Activated B cell treated with CpG ODN at 0.5 μM for 24 hours (primary cell): ENCODE data around the gene AP2A2. TPM values are rescaled to one million over a fixed set of nuclear protein-coding genes. Genes with fewer than 3 reads are reported as not detected.

Source experiments
- ATAC-seq: fragments of 200-7000 bp; cut with Tn5 transposase; one replicate; pipeline ENCODE4 v1.10.0; 2021; ENCODE audit warnings: low read depth, mild to moderate bottlenecking, moderate library complexity
- CTCF ChIA-PET: fragments of 350-600 bp; sonication (Branson Sonifier 250); formaldehyde crosslinking; loops from one replicate; lab custom pipeline; 2021; ENCODE audit warnings: antibody characterized with exemption; lab: Charles Lee
- POLR2A ChIA-PET: fragments of 350-600 bp; sonication (Branson Sonifier 250); formaldehyde crosslinking; loops from one replicate; lab custom pipeline; 2021; ENCODE audit warnings: antibody characterized with exemption; lab: Charles Lee
- DNase-seq: peaks from one replicate; pipeline ENCODE4 v3.0.0; 2022
- H3K27ac Mint-ChIP-seq: one replicate; pipeline ENCODE4 v1.8.0; 2020; ENCODE audit warnings: mixed read lengths
- H3K27me3 Mint-ChIP-seq: one replicate; pipeline ENCODE4 v1.8.0; 2021; ENCODE audit warnings: mixed read lengths
- H3K36me3 Mint-ChIP-seq: one replicate; pipeline ENCODE4 v1.8.0; 2021; ENCODE audit warnings: low read depth, mixed read lengths
- H3K4me1 Mint-ChIP-seq: one replicate; pipeline ENCODE4 v1.8.0; 2021; ENCODE audit warnings: mixed read lengths
- H3K4me3 Mint-ChIP-seq: one replicate; pipeline ENCODE4 v1.8.0; 2020; ENCODE audit warnings: mild to moderate bottlenecking, mixed read lengths
- H3K9me3 Mint-ChIP-seq: one replicate; pipeline ENCODE4 v1.8.0; 2020; ENCODE audit warnings: mixed read lengths
- intact Hi-C: fragments of 100-400 bp; cut with micrococcal nuclease; formaldehyde crosslinking; loops from one replicate; pipeline ENCODE4 v1.15.1; 2024
- total RNA-seq: library from RNA; stranded (reverse); gene quantifications from 2 replicates; pipeline ENCODE4 v1.2.3, GENCODE V29; 2022
- TF ChIP-seq, protein P1 (sequence below): fragments of 200-600 bp; IDR thresholded peaks from one replicate; pipeline ENCODE4 v1.8.0; 2022; ENCODE audit warnings: antibody characterized with exemption, mild to moderate bottlenecking

The AP2A2 gene
- 49.6 and 54.3 TPM in 2 replicates for total RNA-seq

DNA sequence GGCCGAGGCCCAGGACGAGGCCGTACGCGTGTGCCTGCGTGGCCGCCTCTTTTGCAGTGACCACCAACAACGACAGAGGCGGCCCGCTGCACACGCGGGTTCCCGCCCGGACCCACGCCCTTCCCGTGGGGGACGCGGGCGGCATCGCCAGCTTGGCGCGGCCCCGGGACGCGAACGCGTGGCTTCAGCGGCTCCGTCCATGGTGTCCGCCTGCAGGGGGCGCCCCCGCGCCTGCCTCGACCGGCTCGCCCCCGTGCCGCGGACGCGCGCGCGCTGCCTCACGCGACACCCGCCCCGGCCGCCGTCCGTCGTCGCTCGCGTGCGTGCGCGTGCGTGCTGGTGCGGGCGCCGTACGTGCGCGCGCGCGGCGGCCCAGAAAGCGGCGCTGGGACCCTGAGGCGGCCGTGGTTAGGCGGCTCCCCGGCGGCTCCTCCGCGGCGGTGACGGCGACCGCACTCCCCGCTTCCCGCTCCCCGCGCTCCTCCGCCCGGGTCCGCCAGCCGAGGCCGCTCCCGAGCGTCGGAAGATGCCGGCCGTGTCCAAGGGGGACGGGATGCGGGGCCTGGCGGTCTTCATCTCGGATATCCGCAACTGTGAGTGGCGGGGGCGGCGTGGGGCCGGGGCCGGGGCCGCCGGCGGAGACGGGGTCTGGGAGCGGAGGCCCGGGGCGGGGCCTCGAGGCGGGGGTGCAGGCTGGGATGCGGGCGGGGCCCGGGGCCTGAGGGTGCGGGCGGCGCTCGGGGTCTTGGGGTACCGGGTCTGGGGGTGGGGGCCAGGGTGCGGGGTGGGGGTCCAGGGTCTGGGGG, at the start of gene AP2A2:
TSS of gene AP2A2 (plus strand) at position 375 of the 806 bp plus-strand sequence. CDS start at position 527, 152 bp downstream.
- peaks cover 2% of the 10 kb centered on the region for H3K36me3 Mint-ChIP-seq
- intact Hi-C loops, result loop anchor here (1.0 kb wide), 3 partner anchors 14 to 126 kb away; no protein-coding TSS in a partner anchor
- POLR2A ChIA-PET, result interaction anchor here (0.6 to 2.7 kb wide), 3 partner anchors 15 to 115 kb away, joined by 4 to 12 read pairs (median 4); partner anchors contain the start of gene CHID1

DNA sequence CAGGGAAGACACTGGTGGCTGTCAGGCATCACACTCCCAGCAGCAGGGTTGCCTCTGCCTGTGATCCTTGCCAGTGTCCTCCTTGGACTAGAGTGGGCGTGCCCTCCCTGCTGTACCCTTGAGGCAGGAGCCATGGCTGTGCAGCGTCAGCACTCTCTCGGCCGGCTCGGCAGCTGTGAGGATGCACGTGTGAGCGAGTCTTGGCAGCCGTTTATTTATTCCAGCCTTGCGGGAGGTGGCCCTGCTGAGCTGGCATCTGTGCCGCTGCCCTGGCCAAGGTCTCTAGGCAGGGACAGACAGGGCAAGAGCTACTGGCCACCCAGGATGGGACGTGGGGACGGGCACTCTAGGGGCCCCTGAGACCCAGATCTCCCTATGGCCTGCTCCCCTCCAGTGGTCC, 49.1 kb upstream of the AP2A2 start:
- POLR2A ChIA-PET, result interaction anchor here (0.5 kb wide), 1 partner anchor 44 kb away, joined by 4 read pairs; no protein-coding TSS in a partner anchor
- Mint-ChIP-seq H3K4me3 (no peak overlapping the region), H3K4me1 (no peaks in the 10 kb centered on the region), H3K9me3 (no peaks in the 10 kb centered on the region), H3K27me3 (no peaks in the 10 kb centered on the region), H3K36me3 (peaks cover 36% of the 10 kb centered on the region), H3K27ac (no peak overlapping the region)
- DNase-seq (no peak), ATAC-seq (no peak)
- CTCF ChIA-PET, result no interaction called here
- TF ChIP-seq, protein P1, sequence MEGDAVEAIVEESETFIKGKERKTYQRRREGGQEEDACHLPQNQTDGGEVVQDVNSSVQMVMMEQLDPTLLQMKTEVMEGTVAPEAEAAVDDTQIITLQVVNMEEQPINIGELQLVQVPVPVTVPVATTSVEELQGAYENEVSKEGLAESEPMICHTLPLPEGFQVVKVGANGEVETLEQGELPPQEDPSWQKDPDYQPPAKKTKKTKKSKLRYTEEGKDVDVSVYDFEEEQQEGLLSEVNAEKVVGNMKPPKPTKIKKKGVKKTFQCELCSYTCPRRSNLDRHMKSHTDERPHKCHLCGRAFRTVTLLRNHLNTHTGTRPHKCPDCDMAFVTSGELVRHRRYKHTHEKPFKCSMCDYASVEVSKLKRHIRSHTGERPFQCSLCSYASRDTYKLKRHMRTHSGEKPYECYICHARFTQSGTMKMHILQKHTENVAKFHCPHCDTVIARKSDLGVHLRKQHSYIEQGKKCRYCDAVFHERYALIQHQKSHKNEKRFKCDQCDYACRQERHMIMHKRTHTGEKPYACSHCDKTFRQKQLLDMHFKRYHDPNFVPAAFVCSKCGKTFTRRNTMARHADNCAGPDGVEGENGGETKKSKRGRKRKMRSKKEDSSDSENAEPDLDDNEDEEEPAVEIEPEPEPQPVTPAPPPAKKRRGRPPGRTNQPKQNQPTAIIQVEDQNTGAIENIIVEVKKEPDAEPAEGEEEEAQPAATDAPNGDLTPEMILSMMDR, result no peak
- intact Hi-C loops, result no loop called here

More for the DNA sequence above, at the start of gene AP2A2:
- Mint-ChIP-seq H3K9me3 (no peaks in the 10 kb centered on the region), H3K4me3 (peak within 1 kb of the TSS; percentile 81), H3K27me3 (no peaks in the 10 kb centered on the region), H3K27ac (peak within 1 kb of the TSS; percentile 56), H3K4me1 (peaks cover 25% of the 10 kb centered on the region)
- CTCF ChIA-PET, result interaction anchor here (1.2 kb wide), 1 partner anchor 15 kb away, joined by 6 read pairs; the partner anchor contains the start of gene CHID1
- TF ChIP-seq, protein P1, result peak; percentile 51
- DNase-seq (peak; percentile 96), ATAC-seq (peak; percentile 90)

DNA sequence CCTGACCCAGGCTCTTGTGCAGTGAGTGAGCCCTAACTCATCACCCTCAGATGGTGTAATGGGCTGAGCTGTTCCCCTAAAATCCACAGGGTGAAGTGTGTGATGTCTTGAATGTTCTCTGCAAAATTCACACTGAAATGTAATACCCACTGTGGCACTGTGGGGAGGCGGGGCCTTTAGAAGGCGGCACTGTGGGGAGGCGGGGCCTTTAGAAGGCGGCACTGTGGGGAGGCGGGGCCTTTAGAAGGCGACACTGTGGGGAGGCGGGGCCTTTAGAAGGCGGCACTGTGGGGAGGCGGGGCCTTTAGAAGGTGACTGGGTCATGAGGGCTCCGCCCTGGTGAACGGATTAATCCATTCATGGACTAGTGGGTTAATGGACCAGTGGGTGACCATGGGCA, 48.1 kb upstream of the AP2A2 start:
- Mint-ChIP-seq H3K27ac (no peak overlapping the region), H3K4me1 (no peaks in the 10 kb centered on the region), H3K9me3 (no peaks in the 10 kb centered on the region), H3K36me3 (peaks cover 45% of the 10 kb centered on the region), H3K27me3 (no peaks in the 10 kb centered on the region), H3K4me3 (no peak overlapping the region)
- ChIA-PET POLR2A (no interaction called here), CTCF (no interaction called here)
- no peak for DNase-seq
- no peak for ATAC-seq
- intact Hi-C loops, result no loop called here
- TF ChIP-seq, protein P1, result no peak

DNA sequence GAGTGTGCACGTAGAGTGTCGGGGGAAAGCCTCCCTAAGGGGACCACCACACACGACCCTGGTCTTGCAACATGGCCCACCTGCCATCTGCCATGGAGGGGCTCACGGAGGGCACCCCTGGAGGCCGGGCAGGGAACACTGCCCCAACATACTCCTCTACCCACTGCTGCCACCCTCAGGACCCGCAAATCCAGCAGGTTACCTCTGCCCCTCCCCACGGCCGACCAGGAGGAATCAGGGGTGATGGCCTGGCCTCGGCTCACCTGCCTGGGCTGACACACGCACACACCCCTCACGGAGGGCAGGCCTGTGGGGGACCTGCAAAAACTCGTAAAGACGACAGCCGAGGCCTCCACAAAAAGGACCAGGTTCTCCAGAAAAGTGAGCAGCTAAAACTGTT, 45.2 kb upstream of the AP2A2 start:
- ChIA-PET POLR2A (no interaction called here), CTCF (no interaction called here)
- DNase-seq (no peak), ATAC-seq (no peak)
- Mint-ChIP-seq H3K9me3 (no peaks in the 10 kb centered on the region), H3K4me1 (no peaks in the 10 kb centered on the region), H3K27ac (no peak overlapping the region), H3K27me3 (no peaks in the 10 kb centered on the region), H3K36me3 (peaks cover 43% of the 10 kb centered on the region), H3K4me3 (no peak overlapping the region)
- TF ChIP-seq, protein P1, result no peak
- intact Hi-C loops, result no loop called here

DNA sequence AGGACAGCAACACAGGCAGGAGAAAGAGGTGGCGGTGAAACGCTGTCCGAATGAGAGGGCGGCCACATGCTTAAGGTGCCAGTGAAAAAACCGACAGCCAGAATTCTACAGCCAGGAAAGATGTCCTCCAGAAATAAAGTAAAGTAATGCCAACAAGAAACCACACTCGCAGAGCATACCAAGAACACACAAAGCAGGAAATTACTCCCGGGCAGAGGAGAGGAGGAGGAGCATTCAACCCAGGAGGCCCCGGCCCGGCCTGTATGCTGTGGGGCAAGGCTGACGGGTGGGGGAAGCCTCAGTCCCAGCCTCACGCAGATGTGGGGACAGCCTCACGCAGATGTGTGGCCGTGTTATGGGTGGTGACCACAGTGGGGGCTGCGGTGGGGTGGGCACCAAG, 43.1 kb upstream of the AP2A2 start:
- ChIA-PET CTCF (no interaction called here), POLR2A (no interaction called here)
- intact Hi-C loops, result no loop called here
- H3K9me3 Mint-ChIP-seq, result no peaks in the 10 kb centered on the region
- no peak overlapping the region for H3K4me3 Mint-ChIP-seq
- H3K27ac Mint-ChIP-seq, result no peak overlapping the region
- H3K36me3 Mint-ChIP-seq, result peaks cover 47% of the 10 kb centered on the region
- H3K4me1 Mint-ChIP-seq, result no peaks in the 10 kb centered on the region
- no peak for ATAC-seq
- TF ChIP-seq, protein P1, result no peak
- DNase-seq, result no peak
- H3K27me3 Mint-ChIP-seq, result no peaks in the 10 kb centered on the region
